HCT116 (cell line): ENCODE results near the gene USP53. TPM values are rescaled to one million over a fixed set of nuclear protein-coding genes. Genes with fewer than 3 reads are reported as not detected.

Experiments used
- ATAC-seq: fragments of 200-7000 bp; cut with Tn5 transposase; 2 replicates; pipeline ENCODE4 v1.9.1; 2020; ENCODE audit warnings: mild to moderate bottlenecking, moderate library complexity
- BruUV-seq: library from RNA; stranded (reverse); fragments of 400-500 nt; replicated peaks from 2 replicates; lab custom pipeline; 2021; lab: Mats Ljungman, UMichigan
- CTCF ChIA-PET: fragments of 300-600 bp; sonication (Branson Sonifier 250); formaldehyde crosslinking; loops from one replicate; lab custom pipeline; 2021; ENCODE audit warnings: antibody characterized with exemption; lab: Charles Lee
- POLR2A ChIA-PET: fragments of 300-600, 350-600 bp; sonication (Branson Sonifier 250); formaldehyde crosslinking; loops from one replicate; lab custom pipeline; 2021; ENCODE audit warnings: antibody characterized with exemption; lab: Charles Lee
- RAD21 ChIA-PET, 2 experiments: fragments of 300-600 bp; sonication (Branson Sonifier 250); formaldehyde crosslinking; loops; one replicate each; lab custom pipeline; 2023; ENCODE audit warnings: low total read pairs in 2 of 2; ENCODE audit not compliant: uncharacterized antibody in 2 of 2, unreplicated experiment in 2 of 2, low non-redundant PET in 1 of 2; lab: Charles Lee
- DNase-seq: peaks from one replicate; pipeline ENCODE4 v3.0.0-alpha.2; 2010; ENCODE audit warnings: low read depth, low spot score
- H2AFZ ChIP-seq: fragments of 200-600 bp; shearing (Covaris generic), sonication (generic); 2 replicates; pipeline ENCODE4 v1.6.1; 2017; ENCODE audit warnings: low read depth, mixed run types, mixed read lengths, antibody characterized with exemption, low read length; ENCODE audit not compliant: poor library complexity, severe bottlenecking
- H3K27ac ChIP-seq: 2 replicates; pipeline ENCODE4 v1.5.1; 2012; ENCODE audit warnings: low read depth, low read length
- H3K27me3 ChIP-seq: fragments of 200-600 bp; sonication (generic); 2 replicates; pipeline ENCODE4 v1.6.1; 2016; ENCODE audit warnings: mixed run types, low read length, mixed read lengths; ENCODE audit not compliant: insufficient read depth
- H3K36me3 ChIP-seq, 2 experiments: fragments of 200-500 bp in 1 of 2; fragments of 200-600 bp in 1 of 2; sonication (Bioruptor generic) in 1 of 2; sonication (generic) in 1 of 2; 2 replicates each; pipeline versions ENCODE4 v1.5.1 to v1.6.1; 2014 to 2016; ENCODE audit warnings: low read length in 2 of 2, inconsistent platforms in 1 of 2, mixed read lengths in 1 of 2, mixed run types in 1 of 2; ENCODE audit not compliant: insufficient read depth in 2 of 2, control insufficient read depth in 1 of 2
- H3K4me1 ChIP-seq, 2 experiments: fragments of 200-600 bp in 1 of 2; sonication (generic) in 1 of 2; 2 replicates each; pipeline versions ENCODE4 v1.5.1 to v1.6.1; 2012 to 2017; ENCODE audit warnings: low read length in 2 of 2, inconsistent platforms in 1 of 2, mild to moderate bottlenecking in 1 of 2, mixed read lengths in 1 of 2, mixed run types in 1 of 2, moderate library complexity in 1 of 2; ENCODE audit not compliant: insufficient read depth in 2 of 2, control insufficient read depth in 1 of 2
- H3K4me2 ChIP-seq: fragments of 200-600 bp; sonication (generic); 2 replicates; pipeline ENCODE4 v1.6.1; 2017; ENCODE audit warnings: mixed run types, low read length, mixed read lengths
- H3K4me3 ChIP-seq, 2 experiments: fragments of 200-600 bp in 1 of 2; sonication (generic) in 1 of 2; replicated peaks in 1 of 2; 2 replicates each; pipeline ENCODE4 v1.5.1; 2011 to 2016; ENCODE audit warnings: low read length in 2 of 2, control low read depth in 1 of 2, low read depth in 1 of 2, mild to moderate bottlenecking in 1 of 2, mixed read lengths in 1 of 2, mixed run types in 1 of 2
- H3K79me2 ChIP-seq: fragments of 200-600 bp; sonication (generic); 2 replicates; pipeline ENCODE4 v1.6.1; 2017; ENCODE audit warnings: mild to moderate bottlenecking, mixed run types, low read length, moderate library complexity, mixed read lengths; ENCODE audit not compliant: insufficient read depth
- H3K9ac ChIP-seq: fragments of 200-600 bp; sonication (generic); 2 replicates; pipeline ENCODE4 v1.6.1; 2016; ENCODE audit warnings: low read length, mixed read lengths
- H3K9me2 ChIP-seq: fragments of 200-600 bp; sonication (generic), shearing (Covaris generic); 2 replicates; pipeline ENCODE4 v1.6.1; 2017; ENCODE audit warnings: mixed run types, mild to moderate bottlenecking, moderate library complexity; ENCODE audit not compliant: insufficient read depth
- H3K9me3 ChIP-seq, 2 experiments: fragments of 200-500 bp in 1 of 2; fragments of 200-600 bp in 1 of 2; sonication (Bioruptor generic) in 1 of 2; sonication (generic) in 1 of 2; 2 replicates each; pipeline ENCODE4 v1.6.1; 2014 to 2017; ENCODE audit warnings: low read length in 2 of 2, mixed read lengths in 2 of 2, inconsistent platforms in 1 of 2, low read depth in 1 of 2, mild to moderate bottlenecking in 1 of 2, mixed run types in 1 of 2, moderate library complexity in 1 of 2; ENCODE audit not compliant: control insufficient read depth in 1 of 2, insufficient read depth in 1 of 2
- H4K20me1 ChIP-seq: fragments of 200-600 bp; sonication (generic), shearing (Covaris generic); 2 replicates; pipeline ENCODE4 v1.6.1; 2017; ENCODE audit warnings: mixed run types, mild to moderate bottlenecking, moderate library complexity; ENCODE audit not compliant: insufficient read depth
- ATF3 ChIP-seq: IDR thresholded peaks from 2 replicates; pipeline ENCODE4 v1.6.1; 2012
- CTCF ChIP-seq, 3 experiments: fragments of 200-600 bp in 1 of 3; sonication (generic) in 1 of 3; IDR thresholded peaks in 2 of 3; conservative IDR thresholded peaks in 1 of 3; 2 replicates each; pipeline ENCODE4 v1.5.1; 2012 to 2017; ENCODE audit warnings: low read depth in 2 of 3, low read length in 2 of 3, antibody characterized with exemption in 1 of 3, borderline replicate concordance in 1 of 3, control low read depth in 1 of 3, mild to moderate bottlenecking in 1 of 3, mixed read lengths in 1 of 3, mixed run types in 1 of 3, moderate library complexity in 1 of 3; ENCODE audit not compliant: insufficient read depth in 1 of 3
- EGR1 ChIP-seq: IDR thresholded peaks from 2 replicates; pipeline ENCODE4 v1.6.1; 2012; ENCODE audit warnings: low read depth
- ELF1 ChIP-seq: IDR thresholded peaks from 2 replicates; pipeline ENCODE4 v1.6.1; 2012; ENCODE audit warnings: low read depth, borderline replicate concordance
- FOSL1 ChIP-seq: IDR thresholded peaks from 2 replicates; pipeline ENCODE4 v1.6.1; 2012; ENCODE audit warnings: low read depth
- JUND ChIP-seq: IDR thresholded peaks from 2 replicates; pipeline ENCODE4 v1.6.1; 2012
- MAX ChIP-seq: IDR thresholded peaks from 2 replicates; pipeline ENCODE4 v1.6.1; 2012
- POLR2A ChIP-seq: IDR thresholded peaks from 2 replicates; pipeline ENCODE4 v1.7.0; 2011; ENCODE audit warnings: borderline replicate concordance; ENCODE audit not compliant: insufficient read depth, insufficient read length; ENCODE audit errors: extremely low read depth
- POLR2AphosphoS5 ChIP-seq: IDR thresholded peaks from 2 replicates; pipeline ENCODE4 v1.6.1; 2011; ENCODE audit warnings: mild to moderate bottlenecking, low read depth, low read length, moderate library complexity
- RAD21 ChIP-seq: IDR thresholded peaks from 2 replicates; pipeline ENCODE4 v1.6.1; 2012; ENCODE audit warnings: low read depth, mild to moderate bottlenecking
- REST ChIP-seq: IDR thresholded peaks from 2 replicates; pipeline ENCODE4 v1.6.1; 2012; ENCODE audit warnings: low read depth
- SIN3A ChIP-seq: IDR thresholded peaks from 2 replicates; pipeline ENCODE4 v1.6.1; 2012; ENCODE audit warnings: low read depth
- SP1 ChIP-seq: IDR thresholded peaks from 2 replicates; pipeline ENCODE4 v1.6.1; 2012; ENCODE audit warnings: low read depth
- SRF ChIP-seq: IDR thresholded peaks from 2 replicates; pipeline ENCODE4 v1.6.1; 2012; ENCODE audit warnings: low read depth
- TCF7L2 ChIP-seq: IDR thresholded peaks from 2 replicates; pipeline ENCODE4 v1.7.0; 2011; ENCODE audit warnings: borderline replicate concordance, inconsistent platforms; ENCODE audit not compliant: insufficient read depth, insufficient read length; ENCODE audit errors: extremely low read depth
- YY1 ChIP-seq: IDR thresholded peaks from 2 replicates; pipeline ENCODE4 v1.6.1; 2011; ENCODE audit warnings: low read length, low read depth, moderate library complexity, mild to moderate bottlenecking; ENCODE audit not compliant: insufficient replicate concordance; ENCODE audit errors: extremely low read depth
- ZBTB33 ChIP-seq: IDR thresholded peaks from 2 replicates; pipeline ENCODE4 v1.6.1; 2011; ENCODE audit warnings: mild to moderate bottlenecking, low read length, moderate library complexity; ENCODE audit not compliant: insufficient replicate concordance; ENCODE audit errors: extremely low read depth
- ZFX ChIP-seq: fragments of 450-650 bp; IDR thresholded peaks from 2 replicates; pipeline ENCODE4 v1.6.1; 2017
- ZNF274 ChIP-seq: fragments of 200-500 bp; sonication (Bioruptor generic); IDR thresholded peaks from 2 replicates; pipeline ENCODE4 v1.6.1; 2014; ENCODE audit warnings: mild to moderate bottlenecking, low read depth, low read length, inconsistent platforms
- intact Hi-C: fragments of 100-400 bp; cut with micrococcal nuclease; formaldehyde crosslinking; loops from 2 replicates; pipeline ENCODE4 v1.10.0; 2022
- total RNA-seq: library from RNA; stranded (reverse); gene quantifications from one replicate; pipeline ENCODE4 v1.2.1, GENCODE V29; 2021; ENCODE audit not compliant: unreplicated experiment

The USP53 gene
- total RNA-seq, 1 experiment from 2014 or later: 22.0 TPM

- no peak for TF ChIP-seq ZBTB33
- no peak for TF ChIP-seq TCF7L2
- TF ChIP-seq JUND: no peak
- TF ChIP-seq ELF1: no peak
- no peak for TF ChIP-seq SP1
These were observed 6.3 kb upstream of the USP53 start (continued) for GRCh38 chr4:119206178-119206577.

- no peak for DNase-seq
- CTCF ChIA-PET: no interaction called here
- Histone ChIP-seq H3K79me2 (peaks cover 10% of the 10 kb centered on the region; the same call in 1 of the 2 replicates), H3K9me3 (no peaks in the 10 kb centered on the region), H3K9ac (no peak overlapping the region), H2AFZ (no peak overlapping the region), H3K9me2 (no peaks in the 10 kb centered on the region), H4K20me1 (no peaks in the 10 kb centered on the region), H3K4me3 (no peak overlapping the region), H3K4me1 (peaks cover 11 to 35% of the 10 kb centered on the region in 2 experiments), H3K27me3 (no peaks in the 10 kb centered on the region), H3K36me3 (no peaks in the 10 kb centered on the region), H3K4me2 (no peak overlapping the region), H3K27ac (no peak overlapping the region)
- no peak for ATAC-seq
- BruUV-seq: no TSS peak
- intact Hi-C loops: no loop called here
- POLR2A ChIA-PET: no interaction called here
- RAD21 ChIA-PET: no interaction called here
- no peak for TF ChIP-seq POLR2AphosphoS5
- TF ChIP-seq REST: no peak
- no peak for TF ChIP-seq ATF3
- no peak for TF ChIP-seq EGR1
- TF ChIP-seq ZNF274: no peak
- TF ChIP-seq POLR2A: no peak
- no peak for TF ChIP-seq SIN3A
- no peak for TF ChIP-seq YY1
- TF ChIP-seq ELF1: no peak
- TF ChIP-seq CTCF (IDR thresholded peaks at IDR 0.05 in 2 of 3, conservative IDR thresholded peaks at IDR 0.05 in 1 of 3; ENCODE audit: borderline replicate concordance in 1 of 3, insufficient read depth in 1 of 3, low read depth in 2 of 3, low read length in 2 of 3): no peak
- TF ChIP-seq MAX: no peak
- no peak for TF ChIP-seq RAD21
- no peak for TF ChIP-seq SP1
- TF ChIP-seq ZFX: no peak
- TF ChIP-seq FOSL1: no peak
- TF ChIP-seq JUND: no peak
- no peak for TF ChIP-seq SRF
These were observed 5.5 kb upstream of the USP53 start for GRCh38 chr4:119207051-119207450.
